Fibroblast of pulmonary artery (primary cell): ENCODE measurements around the gene MAP3K6.
"Not testable (repeated sequence)": the region's sequence is repeated elsewhere in the genome, so short reads cannot be mapped to it uniquely, and the experiment has no call there.

Source experiments
- DNase-seq: peaks from one replicate; pipeline ENCODE4 v3.0.0-alpha.2; 2010; ENCODE audit warnings: low read depth
- H3K4me3 ChIP-seq: replicated peaks from 2 replicates; pipeline ENCODE4 v1.5.1; 2011; ENCODE audit warnings: low read depth, mild to moderate bottlenecking, control low read depth, low read length, moderate library complexity
- TF ChIP-seq, protein P1 (sequence below): IDR thresholded peaks from 2 replicates; pipeline ENCODE4 v1.5.1; 2011; ENCODE audit warnings: mild to moderate bottlenecking, control low read depth, low read length, inconsistent platforms; ENCODE audit errors: missing control alignments

The MAP3K6 gene

DNA sequence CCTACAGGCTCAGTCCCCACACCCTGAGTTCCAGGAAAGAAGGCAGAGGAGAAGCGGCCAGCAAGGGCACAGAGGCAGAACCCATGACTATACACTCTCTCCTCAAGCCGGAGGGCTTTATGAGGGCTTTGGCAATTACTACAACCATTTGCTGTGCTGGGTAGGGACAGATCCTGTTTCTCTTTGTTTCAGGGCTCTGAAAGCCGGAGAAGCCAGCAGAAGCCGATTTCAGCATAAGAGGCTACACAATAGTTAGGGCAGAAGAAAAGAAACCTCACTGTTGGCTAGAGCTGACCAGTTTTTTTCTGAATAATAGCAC is 39.6 kb upstream of the MAP3K6 start:
- DNase-seq = no peak
- TF ChIP-seq, protein P1, sequence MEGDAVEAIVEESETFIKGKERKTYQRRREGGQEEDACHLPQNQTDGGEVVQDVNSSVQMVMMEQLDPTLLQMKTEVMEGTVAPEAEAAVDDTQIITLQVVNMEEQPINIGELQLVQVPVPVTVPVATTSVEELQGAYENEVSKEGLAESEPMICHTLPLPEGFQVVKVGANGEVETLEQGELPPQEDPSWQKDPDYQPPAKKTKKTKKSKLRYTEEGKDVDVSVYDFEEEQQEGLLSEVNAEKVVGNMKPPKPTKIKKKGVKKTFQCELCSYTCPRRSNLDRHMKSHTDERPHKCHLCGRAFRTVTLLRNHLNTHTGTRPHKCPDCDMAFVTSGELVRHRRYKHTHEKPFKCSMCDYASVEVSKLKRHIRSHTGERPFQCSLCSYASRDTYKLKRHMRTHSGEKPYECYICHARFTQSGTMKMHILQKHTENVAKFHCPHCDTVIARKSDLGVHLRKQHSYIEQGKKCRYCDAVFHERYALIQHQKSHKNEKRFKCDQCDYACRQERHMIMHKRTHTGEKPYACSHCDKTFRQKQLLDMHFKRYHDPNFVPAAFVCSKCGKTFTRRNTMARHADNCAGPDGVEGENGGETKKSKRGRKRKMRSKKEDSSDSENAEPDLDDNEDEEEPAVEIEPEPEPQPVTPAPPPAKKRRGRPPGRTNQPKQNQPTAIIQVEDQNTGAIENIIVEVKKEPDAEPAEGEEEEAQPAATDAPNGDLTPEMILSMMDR = no peak
- H3K4me3 ChIP-seq = no peak overlapping the region

DNA sequence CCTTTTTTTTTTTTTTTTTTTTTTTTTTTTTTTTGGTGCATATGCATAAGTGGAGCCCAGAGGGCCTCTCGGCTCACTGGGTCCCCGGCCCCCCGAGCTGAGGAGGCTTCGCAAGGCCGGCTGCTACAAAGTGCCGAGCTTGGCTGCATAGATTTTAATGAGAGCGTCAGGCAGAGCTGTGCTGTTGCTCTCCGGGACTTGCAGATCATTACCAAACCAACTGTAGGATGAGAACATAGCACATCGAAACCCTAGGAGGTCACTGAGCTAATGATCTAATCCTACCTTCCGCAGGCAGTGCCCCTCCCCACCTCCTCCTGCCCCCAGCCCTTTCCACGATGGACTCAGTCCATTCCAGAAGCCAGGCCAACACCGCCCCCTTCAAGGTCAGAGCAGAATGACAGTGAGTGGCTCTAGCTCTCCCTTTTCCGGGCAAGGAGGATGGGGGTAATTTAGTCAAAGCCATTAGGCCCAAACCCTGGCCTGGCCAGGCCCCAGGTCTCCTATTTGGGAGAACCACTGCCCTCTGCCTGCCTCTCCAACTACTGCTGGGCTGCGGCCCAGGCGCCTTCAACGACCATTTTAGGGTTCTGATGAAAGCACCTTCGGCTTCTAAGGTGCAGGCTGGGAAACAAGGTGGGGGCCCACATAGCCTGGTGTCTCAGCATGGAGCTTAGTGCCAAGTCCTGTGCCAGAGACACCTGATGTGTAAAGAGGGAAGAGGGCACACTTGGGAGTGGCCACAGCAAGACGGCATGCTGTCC is 39.0 kb upstream of the MAP3K6 start:
- H3K4me3 ChIP-seq, DNase-seq: not testable (repeated sequence)

DNA sequence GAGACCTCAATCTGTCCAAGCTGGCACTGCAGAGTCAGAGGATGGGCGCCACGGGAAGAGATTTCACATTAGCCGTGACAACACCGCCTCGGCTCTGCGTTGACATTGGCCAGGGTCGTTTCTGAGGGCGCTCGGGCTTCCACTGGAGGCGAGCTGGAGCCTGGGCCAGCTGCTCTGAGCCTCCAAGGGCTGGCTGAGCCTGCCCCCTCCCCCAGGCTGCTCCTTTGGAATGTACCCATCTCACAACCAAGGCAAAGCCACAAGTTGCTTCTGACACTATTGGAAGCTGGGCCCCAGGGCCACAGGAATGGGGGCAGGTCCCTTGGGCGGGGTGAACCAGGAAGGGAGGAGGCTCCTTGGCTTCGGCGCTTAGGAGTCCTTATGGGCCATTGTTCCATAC is 38.3 kb upstream of the MAP3K6 start:
- TF ChIP-seq, protein P1 = no peak
- peak; percentile 47 for DNase-seq
- no peak overlapping the region for H3K4me3 ChIP-seq

DNA sequence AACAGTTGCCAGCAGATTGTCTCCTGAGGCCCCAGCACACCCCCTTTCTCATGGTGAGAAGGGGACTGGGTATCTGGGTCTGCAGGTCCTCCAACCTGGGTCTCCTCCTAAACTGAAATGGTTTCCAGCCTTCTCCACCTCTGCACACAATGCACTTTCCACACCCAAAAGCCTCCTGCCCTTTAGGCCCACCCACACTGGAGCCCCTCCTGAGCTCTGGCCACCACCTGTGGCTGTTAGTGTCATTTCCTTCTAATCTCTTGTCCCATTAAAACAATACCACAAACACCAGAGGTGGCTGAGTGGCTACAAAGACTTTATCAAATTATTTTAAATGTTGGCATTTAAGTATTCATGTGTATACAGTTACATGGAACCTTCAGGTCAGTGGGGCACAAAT is 37.2 kb upstream of the MAP3K6 start:
- TF ChIP-seq, protein P1 = no peak
- no peak overlapping the region for H3K4me3 ChIP-seq
- DNase-seq = no peak

DNA sequence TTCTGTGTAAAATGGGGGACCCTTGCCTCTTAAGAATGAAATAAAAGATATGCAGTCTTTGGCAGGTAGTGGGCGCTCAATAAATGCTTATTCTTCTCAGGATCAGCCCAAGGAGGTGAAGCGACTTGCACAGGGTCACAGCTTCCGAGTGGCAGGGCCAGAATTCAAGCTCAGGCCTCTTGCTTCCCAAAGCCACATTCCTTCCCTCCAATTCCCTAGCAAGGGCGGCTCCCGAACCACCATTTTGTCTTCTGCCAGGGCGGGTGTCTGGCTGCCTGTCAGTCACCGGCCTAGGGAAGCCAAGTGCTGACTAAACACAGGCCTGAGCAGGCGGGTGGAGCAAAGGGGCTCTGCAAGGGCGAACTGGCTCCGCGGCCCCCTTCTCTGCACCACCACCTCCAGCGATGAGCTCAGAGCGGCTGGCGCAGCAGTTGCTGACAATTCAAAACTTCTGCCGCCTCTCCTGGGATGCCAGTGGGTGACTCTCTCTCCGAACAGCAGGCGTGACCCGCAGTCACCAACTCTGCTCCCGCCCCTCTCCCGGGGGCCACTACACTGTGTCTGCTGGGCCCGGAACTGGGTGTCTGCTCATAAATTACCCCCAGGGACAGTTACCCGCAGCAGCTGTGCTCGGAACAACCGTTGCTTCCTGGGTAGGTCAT is 36.4 kb upstream of the MAP3K6 start:
- peak; percentile 53 for DNase-seq
- H3K4me3 ChIP-seq = no peak overlapping the region
- TF ChIP-seq, protein P1 = peak; percentile 33

DNA sequence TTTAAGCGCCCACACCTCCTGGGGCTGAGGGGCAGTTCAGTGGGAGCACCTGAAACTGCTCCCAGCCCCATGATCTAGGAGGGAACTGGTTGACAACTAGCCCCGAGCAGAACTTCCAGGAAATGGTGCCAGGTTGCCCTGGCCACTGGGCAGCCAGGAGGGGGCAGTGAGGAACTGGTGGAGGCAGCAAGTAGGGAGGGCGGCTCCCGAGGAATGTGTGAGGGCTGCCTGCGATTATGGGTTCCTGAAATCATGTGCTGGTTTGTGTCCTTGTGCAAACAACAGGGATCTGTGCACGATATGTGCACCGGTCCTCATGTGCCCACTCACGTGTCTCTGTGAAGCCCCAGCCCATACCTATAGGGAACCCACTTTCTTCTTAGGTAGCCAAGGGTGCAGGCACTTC is 35.6 kb upstream of the MAP3K6 start:
- no peak overlapping the region for H3K4me3 ChIP-seq
- peak; percentile 75 for DNase-seq
- TF ChIP-seq, protein P1 = peak; percentile 61

DNA sequence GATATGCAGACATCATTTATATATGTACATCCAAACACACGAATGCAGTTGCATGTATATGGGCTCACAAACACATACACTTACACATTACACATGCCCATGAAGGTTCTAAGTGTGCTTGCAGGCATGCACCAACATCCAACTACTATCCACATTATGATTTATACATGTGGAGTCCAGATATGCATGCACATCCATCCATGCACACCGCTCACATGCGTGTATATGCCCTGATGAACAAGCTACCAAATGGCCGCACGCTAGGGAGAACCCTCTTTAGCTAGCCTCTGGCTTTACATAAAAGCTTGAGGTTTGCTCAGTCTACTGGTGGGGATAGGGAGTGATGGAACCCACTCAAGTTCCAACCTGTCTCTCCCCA is 34.2 kb upstream of the MAP3K6 start:
- DNase-seq = no peak
- no peak overlapping the region for H3K4me3 ChIP-seq
- TF ChIP-seq, protein P1 = no peak
